HEK293 (cell line): Measurements from ENCODE around the gene RELT.

Experiments used
- CTCF ChIA-PET: fragments of 350-600 bp; formaldehyde crosslinking; extraction: SDS; loops from one replicate; lab custom pipeline; 2021; ENCODE audit warnings: antibody characterized with exemption; lab: Yijun Ruan, JAX
- POLR2A ChIA-PET: fragments of 300-600 bp; formaldehyde crosslinking; extraction: SDS; loops from one replicate; lab custom pipeline; 2020; ENCODE audit warnings: antibody characterized with exemption, inconsistent platforms; lab: Yijun Ruan, JAX
- H3K27ac ChIP-seq: fragments of 200-500 bp; sonication (Bioruptor generic); 2 replicates; pipeline ENCODE4 v1.5.1; 2014; ENCODE audit warnings: low read depth, low read length, control low read depth, inconsistent platforms; ENCODE audit errors: extremely low read depth
- H3K36me3 ChIP-seq, 2 experiments: fragments of 200-500 bp in 1 of 2; sonication (Bioruptor generic) in 1 of 2; 1 replicate in 1 of 2; 2 replicates in 1 of 2; pipeline ENCODE4 v1.5.1; 2014 to 2017; ENCODE audit warnings: inconsistent platforms in 2 of 2, low read length in 2 of 2; ENCODE audit not compliant: control insufficient read depth in 2 of 2, insufficient read depth in 1 of 2
- H3K4me1 ChIP-seq: fragments of 200-500 bp; sonication (Bioruptor generic); 2 replicates; pipeline ENCODE4 v1.5.1; 2014; ENCODE audit warnings: mild to moderate bottlenecking, low read length, inconsistent platforms; ENCODE audit not compliant: control insufficient read depth, insufficient read depth
- H3K4me3 ChIP-seq: 2 replicates; pipeline ENCODE4 v1.5.1; 2011; ENCODE audit warnings: low read depth, mild to moderate bottlenecking, control low read depth, low read length, moderate library complexity
- H3K9me3 ChIP-seq: fragments of 200-500 bp; sonication (Bioruptor generic); 2 replicates; pipeline ENCODE4 v1.5.1; 2014; ENCODE audit warnings: low read depth, low read length, inconsistent platforms; ENCODE audit not compliant: control insufficient read depth, insufficient read depth
- EGR2 ChIP-seq: fragments of 450-650 bp; formaldehyde crosslinking; IDR thresholded peaks from 2 replicates; pipeline ENCODE4 v1.5.1; 2016; ENCODE audit warnings: low read depth, missing biosample characterization, missing genetic modification characterization
- PRDM10 ChIP-seq: fragments of 450-650 bp; formaldehyde crosslinking; IDR thresholded peaks from 2 replicates; pipeline ENCODE4 v1.5.1; 2016; ENCODE audit warnings: missing biosample characterization, missing genetic modification characterization
- ZFHX2 ChIP-seq: fragments of 450-650 bp; formaldehyde crosslinking; conservative IDR thresholded peaks from 2 replicates; pipeline ENCODE4 v1.5.1; 2016; ENCODE audit warnings: missing biosample characterization, missing genetic modification characterization
- ZNF146 ChIP-seq: fragments of 450-650 bp; formaldehyde crosslinking; IDR thresholded peaks from 2 replicates; pipeline ENCODE4 v1.5.1; 2016; ENCODE audit warnings: missing biosample characterization, missing genetic modification characterization
- ZNF266 ChIP-seq: fragments of 450-650 bp; formaldehyde crosslinking; IDR thresholded peaks from 2 replicates; pipeline ENCODE4 v1.5.1; 2016; ENCODE audit warnings: missing biosample characterization, missing genetic modification characterization, low read depth
- ZNF621 ChIP-seq: fragments of 450-650 bp; formaldehyde crosslinking; IDR thresholded peaks from 2 replicates; pipeline ENCODE4 v1.5.1; 2017; ENCODE audit warnings: missing biosample characterization, missing genetic modification characterization
- ZNF629 ChIP-seq: fragments of 450-650 bp; formaldehyde crosslinking; IDR thresholded peaks from 2 replicates; pipeline ENCODE4 v1.5.1; 2017; ENCODE audit warnings: missing biosample characterization, missing genetic modification characterization
- ZNF701 ChIP-seq: fragments of 450-650 bp; formaldehyde crosslinking; IDR thresholded peaks from 2 replicates; pipeline ENCODE4 v1.5.1; 2016; ENCODE audit warnings: missing biosample characterization, missing genetic modification characterization
- ZNF768 ChIP-seq: fragments of 450-650 bp; formaldehyde crosslinking; IDR thresholded peaks from 2 replicates; pipeline ENCODE4 v1.5.1; 2018; ENCODE audit warnings: missing biosample characterization, mild to moderate bottlenecking, missing genetic modification characterization
- TF ChIP-seq, protein P1 (sequence below): fragments of 450-650 bp; formaldehyde crosslinking; IDR thresholded peaks from 2 replicates; pipeline ENCODE4 v1.5.1; 2016; ENCODE audit warnings: missing biosample characterization, missing genetic modification characterization
- TF ChIP-seq, protein P2 (sequence below): fragments of 450-650 bp; formaldehyde crosslinking; IDR thresholded peaks from 2 replicates; pipeline ENCODE4 v1.5.1; 2016; ENCODE audit warnings: missing biosample characterization, missing genetic modification characterization
- TF ChIP-seq, protein P3 (sequence below): fragments of 450-650 bp; formaldehyde crosslinking; optimal IDR thresholded peaks from 2 replicates; pipeline ENCODE3; 2016; ENCODE audit warnings: missing biosample characterization, mild to moderate bottlenecking, missing genetic modification characterization

RELT gene

DNA sequence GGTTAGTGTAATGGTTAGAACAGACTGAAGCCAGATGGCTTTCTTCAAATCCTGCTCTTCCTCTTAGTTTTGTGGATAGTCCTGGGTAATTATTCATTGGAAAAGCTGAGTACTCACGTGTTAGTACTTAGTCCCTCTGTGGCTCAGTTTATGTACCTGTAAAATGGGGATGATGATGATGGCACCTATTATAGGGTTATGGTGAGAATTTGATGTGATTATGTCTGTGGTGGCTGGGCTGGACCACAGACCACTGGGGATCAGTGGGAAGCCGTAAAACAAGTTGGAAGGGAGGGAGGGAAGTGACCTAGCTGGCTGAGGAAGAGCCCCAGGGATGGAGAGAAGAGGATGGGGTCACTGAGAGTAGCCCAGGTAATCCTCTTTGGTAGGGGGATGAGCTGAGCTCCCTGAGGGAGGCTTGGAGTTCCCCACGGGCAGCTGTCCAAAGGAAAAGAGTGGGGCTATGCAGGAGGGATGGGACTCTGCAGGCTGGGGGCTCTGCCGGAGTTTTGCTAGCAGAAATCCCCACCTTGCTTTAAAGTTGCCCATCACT, 48.3 kb upstream of the RELT start:
- Histone ChIP-seq H3K9me3 (no peaks in the 10 kb centered on the region), H3K36me3 (peaks cover 0 to 4% of the 10 kb centered on the region in 2 experiments; a peak in 1 of 3 replicates), H3K4me3 (no peak overlapping the region), H3K4me1 (no peaks in the 10 kb centered on the region), H3K27ac (no peak overlapping the region)
- CTCF ChIA-PET: interaction anchor here (2.1 to 6.9 kb wide), 5 partner anchors 8 to 23 kb away, joined by 4 to 74 read pairs (median 16); partner anchors contain the start of gene ARHGEF17
- POLR2A ChIA-PET: interaction anchor here (1.0 to 3.7 kb wide), 2 partner anchors 13 to 19 kb away, joined by 3 to 32 read pairs; partner anchors contain the start of gene ARHGEF17
- TF ChIP-seq, protein P1, sequence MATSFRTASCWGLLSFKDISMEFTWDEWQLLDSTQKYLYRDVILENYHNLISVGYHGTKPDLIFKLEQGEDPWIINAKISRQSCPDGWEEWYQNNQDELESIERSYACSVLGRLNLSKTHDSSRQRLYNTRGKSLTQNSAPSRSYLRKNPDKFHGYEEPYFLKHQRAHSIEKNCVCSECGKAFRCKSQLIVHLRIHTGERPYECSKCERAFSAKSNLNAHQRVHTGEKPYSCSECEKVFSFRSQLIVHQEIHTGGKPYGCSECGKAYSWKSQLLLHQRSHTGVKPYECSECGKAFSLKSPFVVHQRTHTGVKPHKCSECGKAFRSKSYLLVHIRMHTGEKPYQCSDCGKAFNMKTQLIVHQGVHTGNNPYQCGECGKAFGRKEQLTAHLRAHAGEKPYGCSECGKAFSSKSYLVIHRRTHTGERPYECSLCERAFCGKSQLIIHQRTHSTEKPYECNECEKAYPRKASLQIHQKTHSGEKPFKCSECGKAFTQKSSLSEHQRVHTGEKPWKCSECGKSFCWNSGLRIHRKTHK: no peak
- TF ChIP-seq PRDM10 (tag by site-specific recombination): 0 out of 2 replicates have a peak, but pooled peaks have one; percentile 25
- 0 out of 2 replicates have a peak, but pooled peaks have one; percentile 25 for TF ChIP-seq ZNF629 (tag by site-specific recombination)

- Histone ChIP-seq H3K27ac (no peak overlapping the region), H3K4me3 (no peak overlapping the region), H3K9me3 (no peaks in the 10 kb centered on the region), H3K36me3 (peaks cover 0 to 2% of the 10 kb centered on the region in 2 experiments; a peak in 1 of 3 replicates), H3K4me1 (peaks cover 4% of the 10 kb centered on the region; the same call in 1 of the 2 replicates)
- POLR2A ChIA-PET: interaction anchor here (1.5 to 2.0 kb wide), 3 partner anchors 17 to 23 kb away, joined by 3 to 12 read pairs (median 9); partner anchors contain the start of gene ARHGEF17
- TF ChIP-seq, protein P2, sequence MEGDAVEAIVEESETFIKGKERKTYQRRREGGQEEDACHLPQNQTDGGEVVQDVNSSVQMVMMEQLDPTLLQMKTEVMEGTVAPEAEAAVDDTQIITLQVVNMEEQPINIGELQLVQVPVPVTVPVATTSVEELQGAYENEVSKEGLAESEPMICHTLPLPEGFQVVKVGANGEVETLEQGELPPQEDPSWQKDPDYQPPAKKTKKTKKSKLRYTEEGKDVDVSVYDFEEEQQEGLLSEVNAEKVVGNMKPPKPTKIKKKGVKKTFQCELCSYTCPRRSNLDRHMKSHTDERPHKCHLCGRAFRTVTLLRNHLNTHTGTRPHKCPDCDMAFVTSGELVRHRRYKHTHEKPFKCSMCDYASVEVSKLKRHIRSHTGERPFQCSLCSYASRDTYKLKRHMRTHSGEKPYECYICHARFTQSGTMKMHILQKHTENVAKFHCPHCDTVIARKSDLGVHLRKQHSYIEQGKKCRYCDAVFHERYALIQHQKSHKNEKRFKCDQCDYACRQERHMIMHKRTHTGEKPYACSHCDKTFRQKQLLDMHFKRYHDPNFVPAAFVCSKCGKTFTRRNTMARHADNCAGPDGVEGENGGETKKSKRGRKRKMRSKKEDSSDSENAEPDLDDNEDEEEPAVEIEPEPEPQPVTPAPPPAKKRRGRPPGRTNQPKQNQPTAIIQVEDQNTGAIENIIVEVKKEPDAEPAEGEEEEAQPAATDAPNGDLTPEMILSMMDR (tag by site-specific recombination): 0 out of 2 replicates have a peak, but pooled peaks have one; percentile 5
- TF ChIP-seq ZNF701 (tag by site-specific recombination) (no peak), ZNF621 (no peak), EGR2 (0 out of 2 replicates have a peak, but pooled peaks have one; percentile 10), ZNF266 (no peak), ZNF146 (tag by site-specific recombination) (no peak), ZFHX2 (0 out of 2 replicates have a peak, but pooled peaks have one; percentile 12), ZNF768 (tag by site-specific recombination) (peak; percentile 57; the same call in 1 of the 2 replicates)
- TF ChIP-seq, protein P3, sequence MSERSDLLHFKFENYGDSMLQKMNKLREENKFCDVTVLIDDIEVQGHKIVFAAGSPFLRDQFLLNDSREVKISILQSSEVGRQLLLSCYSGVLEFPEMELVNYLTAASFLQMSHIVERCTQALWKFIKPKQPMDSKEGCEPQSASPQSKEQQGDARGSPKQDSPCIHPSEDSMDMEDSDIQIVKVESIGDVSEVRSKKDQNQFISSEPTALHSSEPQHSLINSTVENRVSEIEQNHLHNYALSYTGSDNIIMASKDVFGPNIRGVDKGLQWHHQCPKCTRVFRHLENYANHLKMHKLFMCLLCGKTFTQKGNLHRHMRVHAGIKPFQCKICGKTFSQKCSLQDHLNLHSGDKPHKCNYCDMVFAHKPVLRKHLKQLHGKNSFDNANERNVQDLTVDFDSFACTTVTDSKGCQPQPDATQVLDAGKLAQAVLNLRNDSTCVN (tag by site-specific recombination): no peak
- CTCF ChIA-PET: interaction anchor here (1.1 to 6.9 kb wide), 5 partner anchors 9 to 62 kb away, joined by 3 to 74 read pairs (median 8); partner anchors contain the start of gene ARHGEF17
These were observed 45.6 kb upstream of the RELT start for GRCh38 chr11:73330569-73331093.
